Neural cell (in vitro differentiated cells): ENCODE data around the gene NLRP10.

Experiments used
- CTCF ChIP-seq: fragments of 450-650 bp; IDR thresholded peaks from 2 replicates; pipeline ENCODE4 v1.5.1; 2014; ENCODE audit warnings: antibody characterized with exemption, mild to moderate bottlenecking, moderate library complexity; ENCODE audit not compliant: poor library complexity, severe bottlenecking
- MXI1 ChIP-seq: fragments of 450-650 bp; conservative IDR thresholded peaks from 2 replicates; pipeline ENCODE4 v1.6.1; 2014; ENCODE audit warnings: antibody characterized with exemption, mild to moderate bottlenecking; ENCODE audit not compliant: poor library complexity, severe bottlenecking
- REST ChIP-seq: IDR thresholded peaks from 2 replicates; pipeline ENCODE4 v1.6.1; 2012; ENCODE audit warnings: borderline replicate concordance
- TAF1 ChIP-seq: IDR thresholded peaks from 2 replicates; pipeline ENCODE4 v1.6.1; 2012; ENCODE audit warnings: low read depth

- no peak for TF ChIP-seq CTCF
- TF ChIP-seq MXI1 = no peak
- TF ChIP-seq TAF1 = no peak
- TF ChIP-seq REST = no peak
Observed at GRCh38 chr11:7967826-7968225, 2.6 kb upstream of the NLRP10 start.
